Measurements from ENCODE around the gene L2HGDH. TPM values are rescaled to one million over a fixed set of nuclear protein-coding genes. Genes with fewer than 3 reads are reported as not detected.

The L2HGDH gene
- total and polyA plus RNA-seq, 9 of the 15 experiments (the other 6 are each of a cell fraction or from before 2014, with no cell fraction given): 1.7 to 16.1 (median 10.5) TPM

GRCh38 chr14:50353126-50353525 lies 41.1 kb upstream of the L2HGDH start:
- Histone ChIP-seq H3K9ac (ENCODE audit: insufficient read depth in 1 of 2, low read depth in 2 of 2, low read length in 2 of 2) (no peak overlapping the region), H4K20me1 (replicated peaks; ENCODE audit: control insufficient read depth, insufficient read depth, low read length) (no peaks in the 10 kb centered on the region), H3K9me3 (replicated peaks; ENCODE audit: control insufficient read depth, insufficient read depth, low read depth, low read length) (no peaks in the 10 kb centered on the region), H3K4me2 (ENCODE audit: insufficient read depth, low read length) (no peak overlapping the region), H3K9me1 (ENCODE audit: control insufficient read depth, insufficient read depth, low read length) (no peaks in the 10 kb centered on the region), H3K27ac (ENCODE audit: extremely low read depth, low read depth, low read length) (no peak overlapping the region), H3K4me3 (no peak overlapping the region), H3K27me3 (ENCODE audit: control insufficient read depth in 2 of 2, insufficient read depth in 2 of 2, low read length in 2 of 2) (no peaks in the 10 kb centered on the region), H2AFZ (ENCODE audit: low read depth, low read length) (no peak overlapping the region), H3K79me2 (ENCODE audit: control insufficient read depth, insufficient read depth, low read length) (no peaks in the 10 kb centered on the region), H3K4me1 (replicated peaks in 1 of 2; ENCODE audit: control insufficient read depth in 2 of 2, insufficient read depth in 2 of 2, low read length in 2 of 2) (peaks cover 0 to 3% of the 10 kb centered on the region in 2 experiments; a peak in 3 of 5 replicates), H3K36me3 (ENCODE audit: control insufficient read depth, insufficient read depth, low read length) (no peaks in the 10 kb centered on the region)
- no TSS peak for BruUV-seq (replicated peaks)
- DNase-seq (ENCODE audit: extremely low read depth in 1 of 4, low spot score in 3 of 4) (no peak), ATAC-seq (no peak), FAIRE-seq (no peak)
- 18% methylated on average over 4 of the region's 4 CpGs for WGBS (ENCODE audit: insufficient coverage, low coverage, missing lambda C conversion rate)
- in situ Hi-C loops (cut with MboI) (no loop called here), intact Hi-C loops (cut with micrococcal nuclease) (no loop called here)
- ChIA-PET POLR2A (interaction anchor here (0.8 kb wide), 1 partner anchor 17 kb away, joined by 5 read pairs; no protein-coding TSS in a partner anchor), CTCF (ENCODE audit: low intra/inter-chr PET ratio) (no interaction called here)
- no peak for TF ChIP-seq SP2 (IDR thresholded peaks at IDR 0.05; ENCODE audit: extremely low read depth, low read depth, low read length, poor library complexity, severe bottlenecking)

- no peaks in the 10 kb centered on the region for H3K9me3 ChIP-seq (replicated peaks; ENCODE audit: control insufficient read depth, insufficient read depth, low read depth, low read length)
- DNase-seq (ENCODE audit: extremely low read depth in 1 of 4, low spot score in 3 of 4): no peak
- H4K20me1 ChIP-seq (replicated peaks; ENCODE audit: control insufficient read depth, insufficient read depth, low read length): no peaks in the 10 kb centered on the region
- H2AFZ ChIP-seq (ENCODE audit: low read depth, low read length): no peak overlapping the region
- no peaks in the 10 kb centered on the region for H3K36me3 ChIP-seq (ENCODE audit: control insufficient read depth, insufficient read depth, low read length)
- ChIA-PET POLR2A (interaction anchor here (0.8 to 1.2 kb wide), 2 partner anchors 13 to 17 kb away, joined by 3 to 5 read pairs; no protein-coding TSS in a partner anchor), CTCF (ENCODE audit: low intra/inter-chr PET ratio) (no interaction called here)
- H3K4me2 ChIP-seq (ENCODE audit: insufficient read depth, low read length): no peak overlapping the region
- WGBS (ENCODE audit: insufficient coverage, low coverage, missing lambda C conversion rate): 78% methylated on average over 4 of the region's 4 CpGs
- H3K27ac ChIP-seq (ENCODE audit: extremely low read depth, low read depth, low read length): no peak overlapping the region
- H3K4me3 ChIP-seq: no peak overlapping the region
- no peak overlapping the region for H3K9ac ChIP-seq (ENCODE audit: insufficient read depth in 1 of 2, low read depth in 2 of 2, low read length in 2 of 2)
- no peak for ATAC-seq
- in situ Hi-C loops (cut with MboI): no loop called here
- intact Hi-C loops (cut with micrococcal nuclease): no loop called here
- no peaks in the 10 kb centered on the region for H3K79me2 ChIP-seq (ENCODE audit: control insufficient read depth, insufficient read depth, low read length)
- peaks cover 0 to 8% of the 10 kb centered on the region in 2 experiments; a peak in 3 of 5 replicates for H3K4me1 ChIP-seq (replicated peaks in 1 of 2; ENCODE audit: control insufficient read depth in 2 of 2, insufficient read depth in 2 of 2, low read length in 2 of 2)
- BruUV-seq (replicated peaks): no TSS peak
- H3K9me1 ChIP-seq (ENCODE audit: control insufficient read depth, insufficient read depth, low read length): no peaks in the 10 kb centered on the region
- H3K27me3 ChIP-seq (ENCODE audit: control insufficient read depth in 2 of 2, insufficient read depth in 2 of 2, low read length in 2 of 2): no peaks in the 10 kb centered on the region
- FAIRE-seq: no peak
- TF ChIP-seq ELF1 (tag; IDR thresholded peaks at IDR 0.05) (no peak), ZNF217 (CRISPR knock-in tag; IDR thresholded peaks at IDR 0.05) (no peak), ZNF280A (IDR thresholded peaks at IDR 0.05; ENCODE audit: low read depth, partially characterized antibody) (no peak), ZBTB17 (CRISPR knock-in tag; IDR thresholded peaks at IDR 0.05) (no peak), RHOXF2B (CRISPR knock-in tag; conservative IDR thresholded peaks at IDR 0.05) (no peak), MECOM (CRISPR knock-in tag; IDR thresholded peaks at IDR 0.05) (no peak), ZNF717 (CRISPR knock-in tag; IDR thresholded peaks at IDR 0.05) (no peak), CBX3 (IDR thresholded peaks at IDR 0.05; ENCODE audit: borderline replicate concordance in 1 of 2, low read length in 2 of 2) (no peak), RBM39 (optimal IDR thresholded peaks at IDR 0.05; ENCODE audit: low read depth, low read length) (no peak), THRAP3 (IDR thresholded peaks at IDR 0.05; ENCODE audit: borderline replicate concordance) (no peak), ETS2 (tag; IDR thresholded peaks at IDR 0.05; ENCODE audit: borderline replicate concordance, poor library complexity, severe bottlenecking) (no peak)
- TF ChIP-seq, protein P1, sequence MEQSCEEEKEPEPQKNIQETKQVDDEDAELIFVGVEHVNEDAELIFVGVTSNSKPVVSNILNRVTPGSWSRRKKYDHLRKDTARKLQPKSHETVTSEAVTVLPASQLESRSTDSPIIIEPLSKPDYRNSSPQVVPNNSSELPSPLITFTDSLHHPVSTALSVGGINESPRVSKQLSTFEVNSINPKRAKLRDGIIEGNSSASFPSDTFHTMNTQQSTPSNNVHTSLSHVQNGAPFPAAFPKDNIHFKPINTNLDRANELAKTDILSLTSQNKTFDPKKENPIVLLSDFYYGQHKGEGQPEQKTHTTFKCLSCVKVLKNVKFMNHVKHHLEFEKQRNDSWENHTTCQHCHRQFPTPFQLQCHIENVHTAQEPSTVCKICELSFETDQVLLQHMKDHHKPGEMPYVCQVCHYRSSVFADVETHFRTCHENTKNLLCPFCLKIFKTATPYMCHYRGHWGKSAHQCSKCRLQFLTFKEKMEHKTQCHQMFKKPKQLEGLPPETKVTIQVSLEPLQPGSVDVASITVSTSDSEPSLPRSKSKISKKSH (CRISPR knock-in tag; IDR thresholded peaks at IDR 0.05): no peak
These were observed 40.6 kb upstream of the L2HGDH start for GRCh38 chr14:50352584-50352983.
